Activated CD8-positive, alpha-beta T cell treated with anti-CD3 and anti-CD28 coated beads, Interleukin-2, amount 10 ng/mL, durations not matched to agents 7 days and 5 days (primary cell): ENCODE measurements around the gene RTP5. TPM values are rescaled to one million over a fixed set of nuclear protein-coding genes. Genes with fewer than 3 reads are reported as not detected.
"Not testable (repeated sequence)": the region's sequence is repeated elsewhere in the genome, so short reads cannot be mapped to it uniquely, and the experiment has no call there.

Experiments used
- ATAC-seq: fragments of 150-1000 bp; cut with Tn5 transposase; one replicate; pipeline ENCODE4 v1.10.0; 2021; ENCODE audit warnings: moderate library complexity
- CTCF ChIA-PET: fragments of 350-600 bp; sonication (Branson Sonifier 250); formaldehyde crosslinking; loops from one replicate; lab custom pipeline; 2021; ENCODE audit warnings: antibody characterized with exemption; lab: Charles Lee
- POLR2A ChIA-PET: fragments of 350-600 bp; sonication (Branson Sonifier 250); formaldehyde crosslinking; loops from one replicate; lab custom pipeline; 2021; ENCODE audit warnings: antibody characterized with exemption; lab: Charles Lee
- DNase-seq: peaks from one replicate; pipeline ENCODE4 v3.0.0-alpha.2; 2020
- H3K27ac Mint-ChIP-seq: one replicate; pipeline ENCODE4 v1.8.0; 2021; ENCODE audit warnings: mild to moderate bottlenecking, mixed read lengths
- H3K27me3 Mint-ChIP-seq: one replicate; pipeline ENCODE4 v1.8.0; 2021; ENCODE audit warnings: low read depth, mixed read lengths
- H3K36me3 Mint-ChIP-seq: one replicate; pipeline ENCODE4 v1.8.0; 2021; ENCODE audit warnings: low read depth, mixed read lengths
- H3K4me1 Mint-ChIP-seq: one replicate; pipeline ENCODE4 v1.8.0; 2021; ENCODE audit warnings: low read depth, mixed read lengths
- H3K4me3 Mint-ChIP-seq: one replicate; pipeline ENCODE4 v1.8.0; 2021; ENCODE audit warnings: mild to moderate bottlenecking, mixed read lengths
- H3K9me3 Mint-ChIP-seq: one replicate; pipeline ENCODE4 v1.8.0; 2022; ENCODE audit warnings: mixed read lengths; ENCODE audit not compliant: insufficient read depth
- total RNA-seq, 2 experiments: library from RNA; stranded (reverse); gene quantifications; one replicate each; pipeline ENCODE4 v1.2.3, GENCODE V29; 2021

The RTP5 gene
- total RNA-seq, 2 experiments from 2014 or later, result not detected

DNA sequence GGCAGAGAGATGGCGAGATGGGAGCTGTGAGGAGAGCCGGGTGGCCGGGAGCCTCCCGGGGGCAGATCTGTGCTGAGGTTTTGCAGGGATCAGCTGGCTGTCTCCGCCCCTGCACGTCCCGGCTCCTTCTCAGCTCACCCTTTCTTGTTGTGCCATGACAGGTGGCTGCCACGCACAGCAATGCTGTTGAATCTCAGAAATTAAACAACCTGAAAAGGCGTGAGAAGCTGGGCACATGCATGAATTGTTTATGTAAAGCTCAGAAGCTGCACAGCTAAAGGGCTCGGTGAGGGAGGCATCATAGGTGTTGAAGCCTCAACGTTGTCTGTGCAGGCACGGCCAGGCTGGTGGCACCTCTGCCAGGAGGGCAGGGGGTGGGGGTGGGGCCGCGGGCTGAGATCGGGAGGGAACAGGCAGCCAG lies 858 bp upstream of the RTP5 start:
- no peaks in the 10 kb centered on the region for H3K9me3 Mint-ChIP-seq
- peaks cover 7% of the 10 kb centered on the region for H3K36me3 Mint-ChIP-seq
- H3K27ac Mint-ChIP-seq, result no peak overlapping the region
- DNase-seq, result no peak
- peak; percentile 4 for ATAC-seq
- peaks cover 20% of the 10 kb centered on the region for H3K27me3 Mint-ChIP-seq
- peaks cover 65% of the 10 kb centered on the region for H3K4me1 Mint-ChIP-seq
- ChIA-PET POLR2A (interaction anchor here (0.8 to 2.0 kb wide), 6 partner anchors 10 to 182 kb away, joined by 4 to 10 read pairs (median 4); partner anchors contain the start of genes DTYMK, ING5 and PDCD1), CTCF (interaction anchor here (0.9 to 2.7 kb wide), 9 partner anchors 8 to 182 kb away, joined by 3 to 19 read pairs (median 4); partner anchors contain the start of genes DTYMK, ING5 and PDCD1)
- no peak overlapping the region for H3K4me3 Mint-ChIP-seq

DNA sequence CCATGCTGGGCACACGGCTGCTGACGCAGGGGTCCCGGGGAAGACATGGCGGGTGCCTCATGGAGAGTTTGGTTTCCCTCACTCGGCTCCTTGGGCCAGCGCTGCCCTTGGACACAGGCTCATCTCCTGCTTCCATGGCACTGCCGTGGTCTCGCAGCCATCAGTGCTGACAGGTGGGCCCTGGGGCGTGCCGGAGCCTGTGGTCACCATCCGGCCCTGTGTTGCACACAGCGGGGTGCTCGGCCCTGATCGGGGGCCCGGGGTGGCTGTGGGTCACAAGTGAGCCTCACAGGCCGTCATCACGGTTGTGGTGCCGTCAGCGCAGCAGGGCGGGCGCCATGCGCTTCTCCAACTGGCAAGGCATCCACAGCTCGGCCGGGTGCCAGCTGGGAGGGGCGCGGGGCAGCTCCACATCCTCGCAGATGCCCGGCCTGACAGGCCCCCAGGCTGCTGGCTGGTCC lies 582 bp downstream of the RTP5 start:
- POLR2A ChIA-PET, result no interaction called here
- H3K36me3 Mint-ChIP-seq, result no peaks in the 10 kb centered on the region

DNA sequence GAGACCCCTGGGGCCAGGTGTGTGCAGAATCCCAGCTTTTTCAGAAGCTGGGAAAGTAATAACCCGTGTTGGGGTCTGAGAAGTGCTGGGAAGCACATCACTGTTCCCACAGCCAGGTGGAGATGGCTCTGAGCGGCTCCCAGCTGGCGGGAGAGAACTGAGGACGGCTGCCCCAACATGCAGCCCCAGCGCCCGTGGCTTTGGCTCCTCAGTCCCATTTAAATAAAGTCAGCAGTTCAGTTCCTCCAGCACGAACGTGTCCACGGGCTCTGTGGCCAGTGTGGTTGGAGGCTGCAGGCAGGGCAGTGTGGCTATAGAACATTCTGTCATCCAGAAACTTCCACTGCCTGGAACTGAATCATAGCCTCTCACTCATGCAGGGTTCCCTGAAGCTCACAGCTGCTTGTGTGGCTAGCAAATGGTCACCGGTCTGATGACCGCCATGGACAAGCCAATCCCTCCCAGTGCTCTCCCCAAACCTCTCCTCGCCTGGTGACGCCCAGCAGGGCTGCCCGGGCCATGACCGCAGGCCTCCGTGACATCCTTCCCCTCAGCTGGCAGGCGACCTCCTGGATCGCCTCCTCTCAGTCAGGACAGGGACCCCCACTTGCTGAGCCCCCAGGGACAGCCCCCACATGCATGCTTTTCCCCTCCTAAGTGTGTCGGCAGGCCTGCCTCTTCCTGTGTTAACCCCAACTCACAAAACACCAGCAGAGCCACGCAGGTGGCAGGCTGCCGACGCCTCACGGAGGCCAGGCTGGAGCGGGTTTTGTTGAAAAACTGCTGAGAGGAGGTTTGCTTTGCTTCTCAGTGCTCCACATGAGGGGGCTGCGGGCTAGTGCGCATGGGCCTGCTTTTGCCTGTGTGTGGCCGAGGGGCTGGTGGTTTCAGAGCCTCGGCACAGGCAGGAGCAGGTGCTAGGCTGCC lies 1.3 kb downstream of the RTP5 start:
- H3K27me3 Mint-ChIP-seq, result peaks cover under 1% of the 10 kb centered on the region
- no peaks in the 10 kb centered on the region for H3K36me3 Mint-ChIP-seq
- H3K4me1 Mint-ChIP-seq, result peaks cover 51% of the 10 kb centered on the region
- ATAC-seq (peak; percentile 7), DNase-seq (peak; percentile 55)
- H3K4me3 Mint-ChIP-seq, result no peak overlapping the region
- peak overlapping the region; percentile 65 for H3K27ac Mint-ChIP-seq
- POLR2A ChIA-PET, result no interaction called here
- CTCF ChIA-PET, result no interaction called here
- no peaks in the 10 kb centered on the region for H3K9me3 Mint-ChIP-seq

More for the DNA sequence above, 582 bp downstream of the RTP5 start:
- Mint-ChIP-seq H3K9me3 (no peaks in the 10 kb centered on the region), H3K4me1 (peaks cover 53% of the 10 kb centered on the region), H3K27ac (no peak overlapping the region), H3K27me3 (peaks cover 8% of the 10 kb centered on the region), H3K4me3 (no peak overlapping the region)
- CTCF ChIA-PET, result no interaction called here
- DNase-seq (no peak), ATAC-seq (no peak)

DNA sequence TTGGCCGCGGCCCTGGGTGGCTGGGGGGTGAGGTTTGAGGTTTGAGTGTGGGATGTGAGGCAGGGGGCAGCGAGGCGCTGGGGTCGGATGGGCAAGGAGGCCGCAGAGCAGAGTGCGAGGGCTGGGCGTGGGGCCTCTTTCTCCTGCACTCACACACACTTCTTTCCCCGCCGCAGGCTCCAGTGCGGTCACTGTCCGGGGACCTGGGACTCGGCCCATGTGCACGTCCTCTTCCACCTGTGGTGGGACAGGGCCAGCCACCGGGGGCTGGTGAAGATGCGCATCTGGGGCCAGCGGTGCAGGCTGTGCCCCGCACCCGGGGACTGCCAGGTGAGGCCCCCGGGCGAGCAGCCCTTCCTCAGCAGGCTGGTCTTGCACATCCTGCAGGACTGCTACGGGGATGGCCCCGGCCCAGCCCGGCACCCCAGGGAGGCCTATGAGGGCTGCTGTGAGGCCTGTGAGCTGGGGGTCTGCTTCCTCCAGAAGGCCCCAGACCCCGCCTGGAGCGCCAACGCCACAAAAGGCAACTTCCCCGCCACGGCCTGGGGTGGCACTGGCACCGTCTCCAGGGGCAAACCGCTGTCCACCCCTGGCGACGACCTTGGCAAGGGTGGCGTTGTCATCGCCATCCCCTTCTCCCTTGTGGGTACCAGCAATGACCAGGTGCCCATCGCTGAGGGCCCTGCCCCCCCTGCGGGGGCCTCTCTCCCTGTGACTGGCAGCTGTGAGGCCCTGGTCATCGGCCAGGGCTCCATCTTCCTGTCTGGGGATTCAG lies 2.2 kb downstream of the RTP5 start:
- no peaks in the 10 kb centered on the region for H3K9me3 Mint-ChIP-seq
- H3K4me3 Mint-ChIP-seq, result no peak overlapping the region
- ATAC-seq (no peak), DNase-seq (no peak)
- H3K36me3 Mint-ChIP-seq, result no peaks in the 10 kb centered on the region
- H3K4me1 Mint-ChIP-seq, result peaks cover 50% of the 10 kb centered on the region
- H3K27ac Mint-ChIP-seq, result peak overlapping the region; percentile 65
- POLR2A ChIA-PET, result no interaction called here
- CTCF ChIA-PET, result no interaction called here
- H3K27me3 Mint-ChIP-seq, result no peaks in the 10 kb centered on the region

DNA sequence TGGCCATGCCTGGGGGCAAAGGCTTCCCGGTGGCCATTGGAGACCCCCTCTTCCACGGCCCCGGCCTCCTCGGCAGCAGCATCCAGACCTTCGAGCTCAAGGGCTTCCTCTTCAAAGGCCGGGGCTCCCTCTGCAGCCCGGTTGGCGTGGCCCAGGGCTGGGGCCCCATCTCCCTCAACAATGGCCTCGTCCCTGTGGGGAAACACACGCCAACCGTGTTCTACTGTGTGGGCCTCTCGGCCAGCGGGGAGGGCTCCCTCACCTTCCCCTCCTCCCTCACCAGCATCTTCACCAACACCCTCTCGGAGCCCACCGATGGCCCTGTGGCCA lies 2.7 kb downstream of the RTP5 start:
- POLR2A ChIA-PET, result no interaction called here
- ATAC-seq, result no peak
- DNase-seq, result no peak
- H3K27ac Mint-ChIP-seq, result no peak overlapping the region
- H3K36me3 Mint-ChIP-seq, result no peaks in the 10 kb centered on the region
- H3K4me1 Mint-ChIP-seq, result peaks cover 44% of the 10 kb centered on the region
- H3K27me3 Mint-ChIP-seq, result no peaks in the 10 kb centered on the region
- H3K4me3 Mint-ChIP-seq, result no peak overlapping the region
- CTCF ChIA-PET, result no interaction called here
- no peaks in the 10 kb centered on the region for H3K9me3 Mint-ChIP-seq

DNA sequence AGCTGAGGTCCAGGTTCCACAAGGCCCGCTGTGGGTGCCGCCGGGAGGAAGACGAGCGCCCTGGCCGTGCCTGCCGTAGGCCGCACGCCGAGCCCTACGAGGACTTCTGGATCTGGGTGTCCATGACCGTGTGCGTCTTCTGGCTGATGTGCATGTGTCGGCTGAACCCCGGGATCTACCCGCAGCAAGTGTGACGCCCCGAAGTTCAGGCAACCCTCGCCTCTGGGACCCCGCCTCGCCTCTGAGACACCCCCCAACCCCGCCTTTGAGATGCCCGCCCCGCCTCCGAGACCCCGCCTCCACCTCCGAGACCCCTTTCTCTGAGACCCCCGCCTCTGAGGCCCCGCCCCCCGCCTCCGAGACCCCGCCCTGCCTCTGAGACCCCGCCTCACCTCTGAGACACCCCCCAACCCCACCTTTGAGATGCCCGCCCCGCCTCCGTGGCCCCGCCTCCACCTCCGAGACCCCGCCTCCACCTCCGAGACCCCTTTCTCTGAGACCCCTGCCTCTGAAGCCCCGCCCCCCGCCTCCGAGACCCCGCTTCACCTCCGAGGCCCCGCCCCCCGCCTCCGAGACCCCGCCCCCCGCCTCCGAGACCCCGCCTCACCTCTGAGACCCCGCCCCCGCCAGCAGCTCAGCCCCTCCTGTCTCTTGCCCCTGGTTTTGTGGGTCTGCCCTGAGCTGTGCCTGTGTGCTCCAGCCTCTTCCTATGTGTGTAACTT lies 3.7 kb downstream of the RTP5 start:
- ATAC-seq (no peak), DNase-seq (no peak)
- H3K4me1 Mint-ChIP-seq, result peaks cover 35% of the 10 kb centered on the region
- ChIA-PET CTCF (interaction anchor here (1.3 kb wide), 1 partner anchor 133 kb away, joined by 3 read pairs; no protein-coding TSS in a partner anchor), POLR2A (interaction anchor here (0.6 kb wide), 1 partner anchor 171 kb away, joined by 3 read pairs; the partner anchor contains the start of gene ING5)
- H3K27me3 Mint-ChIP-seq, result no peaks in the 10 kb centered on the region
- no peak overlapping the region for H3K4me3 Mint-ChIP-seq
- H3K9me3 Mint-ChIP-seq, result no peaks in the 10 kb centered on the region
- no peaks in the 10 kb centered on the region for H3K36me3 Mint-ChIP-seq
- H3K27ac Mint-ChIP-seq, result no peak overlapping the region

DNA sequence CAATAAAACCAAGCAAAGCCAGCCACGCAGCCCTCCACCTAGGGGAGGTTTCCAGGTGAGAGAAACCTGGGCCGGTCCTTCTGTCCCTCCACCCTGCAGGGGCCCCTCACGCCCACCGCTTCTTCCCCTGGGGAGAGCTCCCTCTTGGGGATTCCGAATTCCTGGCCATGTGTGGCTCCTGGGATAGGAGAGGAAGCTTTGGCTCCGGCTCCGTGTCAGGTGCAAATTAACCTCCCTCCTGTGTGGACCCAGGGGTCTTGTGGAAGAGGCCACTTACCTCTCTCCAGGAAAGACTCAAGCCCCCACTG lies 4.2 kb downstream of the RTP5 start:
- no peak overlapping the region for H3K27ac Mint-ChIP-seq
- DNase-seq (no peak), ATAC-seq (no peak)
- no peaks in the 10 kb centered on the region for H3K27me3 Mint-ChIP-seq
- ChIA-PET CTCF (interaction anchor here (1.3 kb wide), 1 partner anchor 134 kb away, joined by 3 read pairs; no protein-coding TSS in a partner anchor), POLR2A (interaction anchor here (0.6 to 1.0 kb wide), 2 partner anchors 138 to 172 kb away, joined by 3 read pairs; partner anchors contain the start of gene ING5)
- peaks cover 30% of the 10 kb centered on the region for H3K4me1 Mint-ChIP-seq
- H3K36me3 Mint-ChIP-seq, result no peaks in the 10 kb centered on the region
- H3K9me3 Mint-ChIP-seq, result no peaks in the 10 kb centered on the region
- no peak overlapping the region for H3K4me3 Mint-ChIP-seq

DNA sequence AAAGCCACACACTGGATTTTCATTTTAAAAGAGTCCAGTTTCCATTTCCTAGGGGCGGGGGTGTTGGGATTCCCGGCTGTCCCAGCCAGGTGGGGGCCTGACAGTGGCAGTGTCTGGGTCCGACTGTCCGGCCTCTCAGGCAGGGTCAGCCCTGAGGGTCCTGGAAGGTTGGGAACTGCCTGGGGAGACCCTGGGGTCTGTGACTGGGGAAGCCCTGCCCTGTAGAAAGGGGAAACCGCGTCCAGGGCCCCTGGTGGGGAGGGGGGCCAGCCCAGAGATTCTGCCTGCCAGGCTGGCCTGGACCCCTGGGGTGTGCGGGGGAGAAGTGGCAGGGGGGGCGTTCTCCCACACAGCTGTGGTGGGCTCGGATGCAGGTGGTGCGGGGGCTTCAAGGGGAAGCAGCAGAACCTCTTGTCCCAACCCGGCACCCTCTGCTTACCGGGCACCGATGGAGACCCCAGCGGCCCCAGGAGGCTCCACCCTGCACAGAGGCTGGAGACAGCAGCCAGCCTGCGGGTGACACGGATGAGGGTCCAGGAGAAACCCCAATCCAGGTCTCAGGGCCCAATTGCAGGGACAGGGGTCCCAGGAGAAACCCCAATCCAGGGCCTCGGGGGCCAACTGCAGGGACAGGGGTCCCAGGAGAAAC lies 4.9 kb downstream of the RTP5 start:
- CTCF ChIA-PET, result interaction anchor here (1.3 kb wide), 1 partner anchor 135 kb away, joined by 3 read pairs; no protein-coding TSS in a partner anchor
- ATAC-seq, result no peak
- no peak overlapping the region for H3K27ac Mint-ChIP-seq

DNA sequence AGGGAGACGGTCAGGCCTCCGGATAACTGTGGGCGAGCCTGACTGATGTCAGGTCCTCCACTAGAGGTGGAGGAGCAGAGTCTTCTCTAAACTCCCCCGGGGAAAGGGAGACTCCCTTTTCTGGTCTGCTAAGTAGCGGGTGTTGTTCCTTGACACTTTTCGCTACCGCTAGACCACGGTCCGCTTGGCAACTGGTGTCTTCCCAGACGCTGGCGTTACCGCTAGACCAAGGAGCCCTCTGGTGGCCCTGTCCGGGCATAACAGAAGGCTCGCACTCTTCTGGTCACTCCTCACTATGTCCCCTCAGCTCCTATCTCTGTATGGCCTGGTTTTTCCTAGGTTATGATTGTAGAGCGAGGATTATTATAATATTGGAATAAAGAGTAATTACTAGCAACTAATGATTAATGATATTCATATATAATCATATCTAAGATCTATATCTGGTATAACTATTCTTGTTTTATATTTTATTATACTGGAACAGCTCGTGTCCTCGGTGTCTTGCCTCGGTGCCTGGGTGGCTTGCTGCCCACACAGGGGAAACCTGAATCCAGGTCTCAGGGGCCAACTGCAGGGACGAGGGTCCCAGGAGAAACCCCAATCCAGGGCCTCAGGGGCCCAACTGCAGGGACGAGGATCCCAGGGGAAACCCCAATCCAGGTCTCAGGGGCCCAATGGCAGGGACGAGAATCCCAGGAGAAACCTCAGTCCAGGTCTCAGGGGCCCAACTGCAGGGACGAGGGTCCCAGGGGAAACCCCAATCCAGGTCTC lies 6.4 kb downstream of the RTP5 start:
- ATAC-seq, H3K9me3 Mint-ChIP-seq, H3K36me3 Mint-ChIP-seq, H3K27ac Mint-ChIP-seq, H3K27me3 Mint-ChIP-seq, H3K4me3 Mint-ChIP-seq, DNase-seq, POLR2A ChIA-PET: not testable (repeated sequence)
- peaks cover 30% of the 10 kb centered on the region for H3K4me1 Mint-ChIP-seq
- CTCF ChIA-PET, result interaction anchor here (1.2 kb wide), 2 partner anchors 9 to 16 kb away, joined by 3 to 4 read pairs; no protein-coding TSS in a partner anchor

More for the DNA sequence above, 4.9 kb downstream of the RTP5 start:
- Mint-ChIP-seq H3K4me1 (peaks cover 24% of the 10 kb centered on the region), H3K4me3 (no peak overlapping the region), H3K9me3 (no peaks in the 10 kb centered on the region), H3K27me3 (no peaks in the 10 kb centered on the region), H3K36me3 (no peaks in the 10 kb centered on the region)
- no peak for DNase-seq
- POLR2A ChIA-PET, result interaction anchor here (1.0 kb wide), 1 partner anchor 139 kb away, joined by 3 read pairs; no protein-coding TSS in a partner anchor

DNA sequence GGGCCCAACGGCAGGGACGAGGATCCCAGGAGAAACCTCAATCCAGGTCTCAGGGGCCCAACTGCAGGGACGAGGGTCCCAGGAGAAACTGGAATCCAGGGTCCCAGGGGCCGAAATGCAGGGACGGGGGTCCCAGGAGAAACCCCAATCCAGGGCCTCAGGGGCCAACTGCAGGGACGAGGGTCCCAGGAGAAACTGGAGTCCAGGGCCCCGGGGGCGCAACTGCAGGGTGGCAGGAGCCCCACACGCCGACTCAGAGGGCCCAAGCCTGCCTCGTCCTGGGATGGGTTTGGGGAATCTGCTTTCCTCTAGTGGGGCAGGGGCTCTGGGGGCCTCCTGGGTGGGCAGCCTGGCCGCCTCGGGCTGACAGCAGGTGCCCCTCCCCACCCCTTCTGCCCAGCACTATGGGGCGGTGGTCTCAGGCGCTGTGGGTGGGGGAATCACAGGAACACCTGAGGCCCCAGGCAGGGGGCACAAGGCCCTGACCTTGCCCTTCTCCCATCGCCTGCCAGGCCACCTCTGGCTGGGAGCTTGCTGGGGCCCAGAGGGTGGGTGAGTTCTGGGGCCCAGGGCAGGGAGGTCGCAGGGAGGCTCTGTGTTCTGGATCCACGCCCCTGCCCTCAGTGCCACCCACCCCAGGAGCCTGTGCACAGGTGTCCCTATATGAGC lies 7.1 kb downstream of the RTP5 start:
- Mint-ChIP-seq H3K9me3 (no peaks in the 10 kb centered on the region), H3K27ac (no peak overlapping the region), H3K4me3 (no peak overlapping the region), H3K4me1 (peaks cover 26% of the 10 kb centered on the region), H3K36me3 (no peaks in the 10 kb centered on the region), H3K27me3 (no peaks in the 10 kb centered on the region)
- ATAC-seq, result no peak
- no peak for DNase-seq
- ChIA-PET POLR2A (no interaction called here), CTCF (interaction anchor here (1.0 kb wide), 1 partner anchor 8 kb away, joined by 7 read pairs; the partner anchor contains the start of gene RTP5)
